Activated CD8-positive, alpha-beta memory T cell treated with anti-CD3 and anti-CD28 coated beads for 1 hour (primary cell): ENCODE measurements around the gene OTUB2.

ENCODE experiments used
- DNase-seq, 2 donors: peaks; one replicate each; pipeline ENCODE4 v3.0.0-alpha.2; 2020; ENCODE audit warnings: low read depth in 1 of 2; ENCODE audit errors: extremely low read depth in 1 of 2

Gene OTUB2

GRCh38 chr14:94097091-94097490, 71.0 kb downstream of the OTUB2 start:
- no peak for DNase-seq
